Upper lobe of left lung (tissue), 6 donors: Measurements from ENCODE around the gene NR4A3. TPM values are rescaled to one million over a fixed set of nuclear protein-coding genes. Genes with fewer than 3 reads are reported as not detected.

ENCODE experiments used
- ATAC-seq, 2 donors: fragments of 200-7000 bp; cut with Tn5 transposase; one replicate each; pipeline ENCODE4 v1.9.1; 2022; ENCODE audit warnings: mild to moderate bottlenecking in 2 of 2, moderate library complexity in 2 of 2; ENCODE audit not compliant: low FRiP score in 2 of 2
- DNase-seq, 2 donors: peaks; one replicate each; pipeline ENCODE4 v3.0.0-alpha.2; 2019 to 2020
- H3K27ac ChIP-seq, 4 donors: fragments of 200-600 bp; sonication (generic); one replicate each; pipeline ENCODE4 v1.5.1; 2016 to 2019
- H3K27me3 ChIP-seq, 4 donors: fragments of 200-600 bp; sonication (generic); one replicate each; pipeline ENCODE4 v1.5.1; 2017 to 2019
- H3K36me3 ChIP-seq, 4 donors: fragments of 200-600 bp; sonication (generic); one replicate each; pipeline ENCODE4 v1.5.1; 2016 to 2019
- H3K4me1 ChIP-seq, 4 donors: fragments of 200-600 bp; sonication (generic); one replicate each; pipeline ENCODE4 v1.5.1; 2018 to 2019
- H3K4me3 ChIP-seq, 4 donors: fragments of 200-600 bp; sonication (generic); one replicate each; pipeline ENCODE4 v1.5.1; 2017 to 2019; ENCODE audit warnings: mild to moderate bottlenecking in 2 of 4, moderate library complexity in 1 of 4
- H3K9me3 ChIP-seq, 4 donors: fragments of 200-600 bp; sonication (generic); one replicate each; pipeline ENCODE4 v1.5.1; 2018 to 2019
- CTCF ChIP-seq, 6 experiments: fragments of 450-650 bp in 4 of 6; fragments of 200-600 bp in 2 of 6; sonication (generic) in 2 of 6; IDR thresholded peaks; one replicate each; pipeline ENCODE4 v1.5.1; 2016 to 2019; ENCODE audit warnings: antibody characterized with exemption in 6 of 6
- EP300 ChIP-seq, 4 donors: sonication (generic); formaldehyde crosslinking; IDR thresholded peaks; one replicate each; pipeline ENCODE4 v1.5.1; 2017; ENCODE audit warnings: antibody characterized with exemption in 4 of 4, control low read depth in 2 of 4
- POLR2A ChIP-seq, 4 donors: fragments of 450-650 bp; IDR thresholded peaks; one replicate each; pipeline ENCODE4 v1.5.1; 2016 to 2017; ENCODE audit warnings: antibody characterized with exemption in 4 of 4, mild to moderate bottlenecking in 2 of 4
- POLR2AphosphoS5 ChIP-seq, 2 donors: sonication (generic); formaldehyde crosslinking; IDR thresholded peaks; one replicate each; pipeline ENCODE4 v1.5.1; 2017; ENCODE audit warnings: antibody characterized with exemption in 2 of 2
- WGBS, 2 donors: methylation state at CpG; one replicate each; pipeline ENCODE4 v1.1.5; 2017 to 2018; 5-methylcytosine and 5-hydroxymethylcytosine counted together
- total RNA-seq, 6 donors: library from RNA; depleted of rRNA in 4 of 6; stranded (reverse); fragments of >200 nt in 4 of 6; gene quantifications; one replicate each; pipeline versions ENCODE4 v1.1.0 to v1.2.1, GENCODE V29; 2016 to 2021
- donor health status: DM: no; HTN: no; CAD: no; lungs with moderate emphysema.
- donor health status: DM: no; HTN: yes; CAD: no; lungs with severe emphysema.

NR4A3 gene
- total RNA-seq, 6 donors from 2014 or later, result 1.0 to 10.8 (median 5.6) TPM

- H3K27me3 ChIP-seq, result no peaks in the 10 kb centered on the region
- H3K9me3 ChIP-seq, result no peaks in the 10 kb centered on the region
- no peaks in the 10 kb centered on the region for H3K36me3 ChIP-seq
- DNase-seq, result no peak
- no peak overlapping the region for H3K27ac ChIP-seq
- no peak for ATAC-seq
- no peak overlapping the region for H3K4me3 ChIP-seq
- no peak for TF ChIP-seq POLR2AphosphoS5 (IDR thresholded peaks at IDR 0.05)
- TF ChIP-seq POLR2A (IDR thresholded peaks at IDR 0.05), result no peak
- no peak for TF ChIP-seq CTCF (IDR thresholded peaks at IDR 0.05)
- no peak for TF ChIP-seq EP300 (IDR thresholded peaks at IDR 0.05)
- H3K4me1 ChIP-seq, result no peaks in the 10 kb centered on the region
These were observed 60.1 kb downstream of the NR4A3 start for GRCh38 chr9:99881769-99882168.

- no peak overlapping the region for H3K27ac ChIP-seq
- no peak overlapping the region for H3K4me3 ChIP-seq
- no peak for DNase-seq
- no peaks in the 10 kb centered on the region for H3K27me3 ChIP-seq
- ATAC-seq, result no peak
- 45 to 52% methylated on average over 1 of the region's 1 CpG for WGBS, 2 donors
- TF ChIP-seq POLR2A (IDR thresholded peaks at IDR 0.05) (no peak), CTCF (IDR thresholded peaks at IDR 0.05) (no peak), EP300 (IDR thresholded peaks at IDR 0.05) (no peak), POLR2AphosphoS5 (IDR thresholded peaks at IDR 0.05) (no peak)
- no peaks in the 10 kb centered on the region for H3K9me3 ChIP-seq
- H3K4me1 ChIP-seq, result no peaks in the 10 kb centered on the region
- no peaks in the 10 kb centered on the region for H3K36me3 ChIP-seq
These were observed 64.1 kb downstream of the NR4A3 start for GRCh38 chr9:99885747-99886146.

DNA sequence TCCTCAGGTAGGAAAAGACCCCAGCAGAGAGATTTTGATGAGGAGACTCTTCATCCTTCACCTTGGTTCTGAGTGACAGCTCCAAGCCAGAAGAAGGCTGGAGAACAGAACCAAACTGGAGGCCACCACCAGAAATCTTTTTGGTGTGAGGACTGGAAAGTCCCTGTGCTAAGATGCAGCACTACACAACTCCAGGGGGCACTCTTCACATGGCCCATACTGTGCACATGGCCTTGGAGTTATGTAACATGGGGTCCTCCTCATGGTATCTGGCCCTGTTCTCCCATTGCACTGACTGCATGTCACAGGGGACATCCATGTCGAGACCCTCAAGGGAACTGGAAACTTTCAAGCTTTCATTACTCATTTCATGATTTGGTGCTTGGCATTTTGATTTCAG is 67.4 kb downstream of the NR4A3 start:
- H3K36me3 ChIP-seq, result no peaks in the 10 kb centered on the region
- WGBS, 2 donors, result 94 to 100% methylated on average over 1 of the region's 1 CpG
- H3K4me3 ChIP-seq, result no peak overlapping the region
- no peak for TF ChIP-seq POLR2A (IDR thresholded peaks at IDR 0.05)
- TF ChIP-seq CTCF (IDR thresholded peaks at IDR 0.05), result no peak
- TF ChIP-seq EP300 (IDR thresholded peaks at IDR 0.05), result no peak
- TF ChIP-seq POLR2AphosphoS5 (IDR thresholded peaks at IDR 0.05), result no peak
- DNase-seq, result no peak
- no peaks in the 10 kb centered on the region for H3K27me3 ChIP-seq
- no peaks in the 10 kb centered on the region for H3K4me1 ChIP-seq
- H3K27ac ChIP-seq, result no peak overlapping the region
- ATAC-seq, result no peak
- H3K9me3 ChIP-seq, result no peaks in the 10 kb centered on the region

- WGBS, 2 donors, result 71 to 75% methylated on average over 2 of the region's 2 CpGs
- H3K27me3 ChIP-seq, result no peaks in the 10 kb centered on the region
These were observed 73.1 kb downstream of the NR4A3 start for GRCh38 chr9:99894826-99895225.

More at GRCh38 chr9:99894826-99895225, 73.1 kb downstream of the NR4A3 start:
- no peak overlapping the region for H3K4me3 ChIP-seq
- DNase-seq, result no peak
- no peak for ATAC-seq
- TF ChIP-seq POLR2AphosphoS5 (IDR thresholded peaks at IDR 0.05), result no peak
- no peak for TF ChIP-seq EP300 (IDR thresholded peaks at IDR 0.05)
- TF ChIP-seq POLR2A (IDR thresholded peaks at IDR 0.05), result no peak
- TF ChIP-seq CTCF (IDR thresholded peaks at IDR 0.05), result no peak
- no peak overlapping the region for H3K27ac ChIP-seq
- H3K9me3 ChIP-seq, result no peaks in the 10 kb centered on the region
- no peaks in the 10 kb centered on the region for H3K4me1 ChIP-seq
- H3K36me3 ChIP-seq, result no peaks in the 10 kb centered on the region
